IPS-NIHi7 (cell line): ENCODE data around the gene ADK.

ENCODE experiments used
- DNase-seq: peaks from one replicate; pipeline ENCODE4 v3.0.0; 2012; ENCODE audit warnings: mixed read lengths; ENCODE audit errors: extremely low spot score

The ADK gene

DNA sequence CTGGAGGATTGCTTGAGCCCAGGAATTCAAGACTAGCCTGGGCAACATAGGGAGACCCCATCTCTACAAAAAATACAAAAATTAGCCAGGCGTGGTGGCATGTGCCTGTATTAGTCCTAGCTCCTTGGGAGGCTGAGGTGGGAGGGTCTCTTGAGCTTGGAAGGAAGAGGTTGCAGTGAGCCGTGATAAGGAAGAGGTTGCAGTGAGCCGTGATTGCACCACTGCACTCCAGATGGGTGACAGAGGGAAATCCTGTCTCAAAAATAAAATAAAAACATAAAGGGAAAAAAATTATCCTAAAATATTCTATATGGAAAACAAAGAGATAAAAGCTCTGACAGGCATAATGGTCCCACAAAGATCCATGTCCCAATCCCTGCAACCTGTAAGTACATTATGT, 587.5 kb downstream of the ADK start:
- DNase-seq = no peak

DNA sequence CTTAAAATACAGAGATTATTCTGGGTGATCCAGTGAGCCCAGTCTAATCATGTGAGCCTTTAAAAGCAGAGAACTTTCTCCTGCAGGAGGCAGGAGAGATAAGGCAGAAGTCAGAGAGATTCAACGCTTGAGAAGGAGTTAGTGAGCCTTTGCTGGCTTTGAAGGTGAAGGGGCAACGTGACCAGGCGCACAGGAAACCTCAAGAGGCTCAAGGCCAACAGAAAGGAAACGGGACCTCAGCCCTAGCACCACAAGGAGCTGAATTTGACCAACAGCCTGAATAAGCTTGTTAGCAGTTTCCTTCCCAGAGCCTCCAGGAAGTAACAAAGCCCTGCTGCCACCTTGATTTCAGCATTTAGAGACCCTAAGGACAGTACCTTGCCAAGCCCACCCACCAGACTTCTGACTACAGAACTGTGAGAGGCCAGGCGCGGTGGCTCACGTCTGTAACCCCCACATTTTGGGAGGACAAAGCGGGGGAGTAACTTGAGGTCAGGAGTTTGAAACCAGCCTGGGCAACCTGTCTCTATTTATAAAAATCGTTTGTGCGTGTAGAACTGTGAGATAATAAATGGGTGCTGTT, 588.1 kb downstream of the ADK start:
- no peak for DNase-seq

DNA sequence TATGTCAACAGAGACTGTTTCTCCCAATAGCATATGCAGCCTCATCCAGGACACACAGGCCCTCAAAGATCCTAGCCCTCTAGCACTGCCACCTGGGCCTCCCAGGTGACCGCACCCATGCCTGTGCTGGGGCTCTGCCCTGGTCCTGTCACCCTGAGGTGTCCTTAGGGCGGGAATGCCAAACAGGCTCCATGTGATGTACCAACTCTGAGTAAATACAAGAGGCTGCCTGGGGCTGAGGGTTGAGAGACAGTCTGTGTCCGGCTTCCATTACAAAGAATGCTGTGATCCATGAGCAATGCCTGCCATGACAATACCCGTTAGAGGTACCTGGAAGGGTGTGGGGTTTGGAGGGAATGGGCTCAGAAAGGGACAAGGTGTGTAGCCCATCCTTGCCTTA, 592.4 kb downstream of the ADK start:
- DNase-seq = no peak

DNA sequence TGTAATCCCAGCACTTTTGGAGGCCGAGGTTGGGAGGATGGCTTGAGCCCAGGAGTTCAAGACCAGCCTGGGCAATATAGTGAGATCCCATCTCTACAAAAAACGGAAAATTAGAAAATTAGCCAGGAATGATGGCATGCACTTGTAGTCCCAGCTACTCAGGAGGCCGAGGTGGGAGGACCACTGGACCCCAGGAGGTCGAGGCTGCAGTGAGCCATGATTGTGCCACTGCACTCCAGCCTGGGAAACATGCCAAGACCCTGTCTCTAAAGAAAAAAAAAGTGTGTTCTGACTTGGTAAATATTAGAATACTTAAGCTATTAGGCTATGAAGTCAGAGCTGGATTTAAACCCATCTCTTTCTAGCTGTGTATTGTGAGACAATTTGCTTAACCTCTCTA, 594.4 kb downstream of the ADK start:
- no peak for DNase-seq

DNA sequence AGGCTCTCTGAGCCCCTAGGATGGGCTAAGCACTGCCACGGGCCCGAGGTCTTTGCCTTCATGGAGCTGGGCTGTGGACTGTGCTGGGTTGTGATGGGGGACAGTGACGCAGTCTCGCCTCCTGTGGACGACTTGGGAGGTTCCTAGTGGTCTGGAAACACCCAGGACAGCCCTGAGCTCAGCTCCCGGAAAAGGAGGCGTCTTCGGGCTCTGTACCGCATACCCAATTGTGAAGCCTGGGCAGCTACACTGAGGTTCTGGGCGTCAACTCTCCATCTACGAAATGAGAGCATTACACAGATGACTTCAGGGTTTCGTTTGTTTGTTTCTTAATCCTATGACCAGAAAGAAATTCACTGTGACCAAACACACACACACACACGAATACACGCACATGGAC, 595.8 kb downstream of the ADK start:
- DNase-seq = no peak

DNA sequence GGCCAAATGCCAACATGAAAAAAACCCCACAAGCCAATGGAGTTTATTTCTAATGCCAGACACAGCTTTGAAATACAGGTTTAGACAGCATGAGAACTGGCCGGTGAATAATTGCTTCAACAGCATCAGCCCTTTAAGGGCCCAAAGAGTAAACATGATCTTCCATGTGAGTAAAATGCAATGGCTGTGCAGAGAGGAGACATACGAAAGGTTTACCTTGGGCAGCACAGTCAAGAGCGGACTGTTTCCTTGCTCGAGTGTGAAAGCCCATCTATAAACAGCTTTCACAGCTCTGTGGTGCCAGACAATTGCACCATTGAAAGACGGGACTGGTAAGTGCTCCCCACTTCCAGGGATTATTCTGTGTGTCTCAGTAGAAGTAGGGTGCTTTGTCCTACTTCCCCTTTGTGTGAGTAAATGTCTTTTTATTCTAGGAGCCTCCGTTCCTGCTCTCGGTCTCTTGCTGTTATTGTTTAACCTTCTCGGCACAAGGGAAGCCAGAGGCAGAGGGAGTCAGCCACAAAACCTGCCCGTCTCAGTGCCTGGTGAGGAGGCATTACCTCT, 597.5 kb downstream of the ADK start:
- no peak for DNase-seq

DNA sequence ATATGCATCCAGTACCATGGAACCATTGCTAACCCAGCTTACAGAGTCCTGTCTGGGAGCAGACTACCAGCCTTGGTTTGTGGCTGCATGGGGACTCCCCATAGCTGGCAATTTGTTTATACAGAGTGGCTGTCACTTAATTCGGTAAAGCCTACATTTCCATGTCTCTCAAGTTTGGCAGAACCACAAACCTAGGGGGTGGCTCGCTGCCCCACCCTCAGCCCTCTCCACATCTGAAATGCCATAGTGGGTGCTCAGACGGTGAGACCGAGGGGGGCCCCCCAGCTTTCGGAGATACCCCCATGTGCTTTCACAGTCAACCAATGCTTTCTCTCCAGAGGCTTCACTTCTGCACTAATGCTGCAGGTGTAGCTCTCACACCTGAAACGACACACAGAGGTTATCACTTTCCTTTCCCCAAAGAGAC, 599.8 kb downstream of the ADK start:
- DNase-seq = no peak

DNA sequence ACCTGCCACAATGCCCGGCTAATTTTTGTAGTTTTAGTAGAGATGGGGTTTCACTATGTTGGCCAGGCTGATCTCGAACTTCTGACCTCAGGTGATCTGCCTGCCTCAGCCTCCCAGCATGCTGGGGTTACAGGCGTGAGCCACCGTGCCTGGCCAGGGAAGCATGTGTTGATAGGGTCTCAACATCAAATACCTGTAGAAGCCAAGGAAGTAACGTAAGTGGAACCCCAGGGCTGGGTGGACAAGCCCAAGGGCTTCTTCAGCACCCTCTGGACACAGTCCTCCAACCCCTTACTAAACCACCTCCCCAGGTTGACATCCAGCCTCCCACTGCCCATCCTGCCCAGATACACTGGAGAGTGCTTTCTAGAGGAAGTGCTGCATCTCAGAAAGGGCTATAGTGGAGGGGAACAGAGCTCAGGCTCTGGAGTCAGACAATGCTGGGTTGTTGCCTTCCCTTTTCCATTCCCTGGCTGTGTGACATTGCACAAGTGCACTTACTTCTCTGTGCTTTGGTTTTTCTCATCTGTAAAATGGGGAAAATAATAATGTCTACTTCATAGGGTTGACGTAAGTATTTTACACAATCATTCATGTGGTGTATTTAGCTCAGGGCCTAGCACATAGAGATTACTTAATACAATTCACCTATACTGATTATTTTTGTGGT, 601.5 kb downstream of the ADK start:
- no peak for DNase-seq

DNA sequence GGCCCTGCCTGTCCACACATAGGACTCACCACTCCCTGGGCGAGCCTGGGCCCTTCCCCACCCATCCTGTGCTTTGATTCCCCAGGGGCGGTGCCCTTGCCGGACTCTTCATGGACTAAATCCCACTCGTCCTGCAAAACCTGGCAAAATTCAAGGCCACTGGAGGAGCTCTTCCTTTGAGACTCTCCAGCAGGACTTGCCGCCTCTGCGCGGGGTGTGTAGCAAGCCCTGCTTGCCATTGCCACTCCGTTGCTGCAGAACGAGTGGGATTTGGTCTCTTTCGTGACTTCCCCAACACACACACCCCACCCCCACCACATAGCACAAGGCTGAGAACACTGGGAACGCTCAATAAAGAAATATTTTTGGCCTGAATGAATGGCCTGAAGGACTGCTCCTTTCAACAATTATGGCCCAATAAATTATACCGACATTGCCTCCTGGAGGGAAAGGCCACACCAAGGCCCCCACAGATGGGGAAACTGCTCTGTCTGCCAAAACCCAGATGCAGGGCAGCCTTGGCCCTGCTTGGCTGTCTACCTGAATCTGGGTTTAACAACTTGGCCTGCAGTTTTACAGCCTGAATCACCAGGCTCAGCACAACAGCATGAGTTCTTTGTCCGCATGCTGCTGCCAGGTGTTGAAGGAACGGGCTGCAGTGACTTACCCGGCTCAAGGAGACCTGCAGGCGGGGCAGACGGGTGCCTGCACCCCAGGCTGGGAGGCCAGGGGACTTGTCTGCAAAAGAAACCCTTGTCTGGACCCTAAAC, 602.6 kb downstream of the ADK start:
- DNase-seq = no peak

DNA sequence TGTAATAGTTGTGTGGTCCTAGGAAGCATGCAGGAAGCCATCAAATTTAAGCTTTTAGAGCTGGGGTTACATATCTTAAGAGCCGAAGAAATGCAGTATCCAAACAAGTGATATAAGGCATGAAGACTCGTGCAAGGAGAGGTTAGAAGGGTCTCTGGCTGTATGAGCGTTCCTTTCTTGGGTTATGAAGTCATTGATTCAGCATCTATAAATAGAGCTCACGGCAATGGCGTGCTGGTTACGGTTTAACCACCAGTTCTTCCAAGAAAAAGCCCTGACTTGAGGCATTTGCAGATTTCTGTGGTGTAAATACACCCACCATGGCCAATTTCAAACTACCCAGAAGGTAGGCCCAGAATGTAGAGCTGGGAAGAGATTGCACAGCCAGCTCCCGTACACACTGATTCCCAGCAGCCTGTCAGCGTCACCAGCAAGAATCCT, 603.4 kb downstream of the ADK start:
- no peak for DNase-seq

DNA sequence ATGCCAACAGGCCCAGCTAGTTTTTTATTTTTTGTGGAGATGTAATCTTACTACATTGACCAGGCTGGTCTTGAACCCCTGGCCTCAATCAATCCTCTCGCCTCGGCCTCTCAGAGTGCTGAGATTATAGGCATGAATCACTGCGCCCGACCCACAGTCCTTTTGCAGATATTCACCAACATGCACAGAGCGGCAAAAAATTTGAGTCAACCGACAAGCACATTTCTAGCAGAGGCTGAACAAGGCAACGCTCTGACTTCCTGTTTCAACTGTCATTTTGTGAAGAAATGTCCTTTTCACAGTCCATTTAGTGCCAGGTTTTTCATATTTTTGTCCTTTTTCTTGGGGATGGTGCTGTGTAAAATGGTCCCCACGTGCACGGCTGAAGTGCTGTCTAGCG, 604.3 kb downstream of the ADK start:
- DNase-seq = no peak
